Thymus (tissue), 14 donors: ENCODE measurements around the gene MAGEA12. TPM values are rescaled to one million over a fixed set of nuclear protein-coding genes. Genes with fewer than 3 reads are reported as not detected.
"Not testable (repeated sequence)": the region's sequence is repeated elsewhere in the genome, so short reads cannot be mapped to it uniquely, and the experiment has no call there.

Experiments used
- DNase-seq, 9 donors: peaks; one replicate each; pipeline ENCODE4 v3.0.0-alpha.2; 2013; ENCODE audit warnings: low spot score in 9 of 9, low read depth in 6 of 9, missing footprints in 1 of 9
- H3K27ac ChIP-seq, 2 donors: one replicate each; pipeline ENCODE4 v1.5.1; 2013; ENCODE audit warnings: control low read depth in 1 of 2, low read depth in 1 of 2, low read length in 1 of 2, mild to moderate bottlenecking in 1 of 2, moderate library complexity in 1 of 2
- H3K27me3 ChIP-seq, 2 donors: one replicate each; pipeline ENCODE4 v1.5.1; 2013; ENCODE audit warnings: low read length in 1 of 2; ENCODE audit not compliant: control insufficient read depth in 2 of 2, insufficient read depth in 1 of 2
- H3K36me3 ChIP-seq, 2 donors: one replicate each; pipeline ENCODE4 v1.5.1; 2013; ENCODE audit warnings: low read length in 1 of 2, mild to moderate bottlenecking in 1 of 2, moderate library complexity in 1 of 2; ENCODE audit not compliant: control insufficient read depth in 2 of 2, insufficient read depth in 2 of 2
- H3K4me1 ChIP-seq, 2 donors: one replicate each; pipeline ENCODE4 v1.5.1; 2013; ENCODE audit warnings: low read length in 2 of 2; ENCODE audit not compliant: control insufficient read depth in 2 of 2, insufficient read depth in 2 of 2
- H3K4me3 ChIP-seq, 2 donors: one replicate each; pipeline ENCODE4 v1.5.1; 2013; ENCODE audit warnings: low read length in 2 of 2, control low read depth in 1 of 2, mild to moderate bottlenecking in 1 of 2
- H3K9me3 ChIP-seq, 2 donors: one replicate each; pipeline ENCODE4 v1.5.1; 2013; ENCODE audit warnings: low read length in 1 of 2, mild to moderate bottlenecking in 1 of 2; ENCODE audit not compliant: control insufficient read depth in 2 of 2, insufficient read depth in 1 of 2
- WGBS: extraction: QIAGEN DNeasy Blood & Tissue Kit; methylation state at CpG from one replicate; pipeline ENCODE4 v1.1.7; 2013; 5-methylcytosine and 5-hydroxymethylcytosine counted together
- long read RNA-seq, 10 donors: transcript quantifications; one replicate each; lab custom pipeline, GENCODE V29; 2026
- polyA plus RNA-seq: library from polyadenylated mRNA; stranded (reverse); fragments of 200-250 nt; gene quantifications from one replicate; pipeline ENCODE4 v1.2.3, GENCODE V29; 2013
- total RNA-seq: library from RNA; stranded (reverse); fragments of 120-200 nt; gene quantifications from one replicate; pipeline ENCODE4 v1.2.4, GENCODE V29; 2013
- donor health status: healthy.

The MAGEA12 gene
- total RNA-seq = not detected
- polyA plus RNA-seq = 0.05 TPM
- long read RNA-seq, donor 1 = 0 reads
- long read RNA-seq, donor 2 = 0 reads
- long read RNA-seq, donor 3 = 0 reads
- long read RNA-seq, donor 4 = 0 reads
- long read RNA-seq, donor 5 = 0 reads
- long read RNA-seq, donor 6 = 0 reads
- long read RNA-seq, donor 7 = 0 reads
- long read RNA-seq, donor 8 = 0 reads
- long read RNA-seq, donor 9 = 0 reads
- long read RNA-seq, donor 10 = 0 reads

DNA sequence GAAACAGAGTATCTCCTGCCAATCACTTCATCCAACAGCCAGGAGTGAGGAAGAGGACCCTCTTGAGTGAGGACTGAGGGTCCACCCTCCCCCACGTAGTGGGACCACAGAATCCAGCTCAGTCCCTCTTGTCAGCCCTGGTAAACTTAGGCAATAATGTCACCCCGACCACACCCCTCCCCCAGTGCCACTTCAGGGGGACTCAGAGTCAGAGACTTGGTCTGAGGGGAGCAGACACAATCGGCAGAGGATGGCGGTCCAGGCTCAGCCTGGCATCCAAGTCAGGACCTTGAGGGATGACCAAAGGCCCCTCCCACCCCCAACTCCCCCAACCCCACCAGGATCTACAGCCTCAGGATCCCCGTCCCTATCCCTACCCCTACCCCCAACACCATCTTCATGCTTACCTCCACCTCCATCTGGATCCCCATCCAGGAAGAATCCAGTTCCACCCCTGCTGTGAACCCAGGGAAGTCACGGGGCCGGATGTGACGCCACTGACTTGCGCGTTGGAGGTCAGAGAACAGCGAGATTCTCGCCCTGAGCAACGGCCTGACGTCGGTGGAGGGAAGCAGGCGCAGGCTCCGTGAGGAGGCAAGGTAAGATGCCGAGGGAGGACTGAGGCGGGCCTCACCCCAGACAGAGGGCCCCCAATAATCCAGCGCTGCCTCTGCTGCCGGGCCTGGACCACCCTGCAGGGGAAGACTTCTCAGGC is at the start of gene MAGEA12, which contains the start of gene CSAG1:
Gene MAGEA12, plus strand, starts transcription at position 497 of the 715 bp plus-strand sequence. CDS start 2,405 bp downstream, outside the sequence.
Gene CSAG1, minus strand, starts transcription at position 461 of the 715 bp plus-strand sequence. CDS start 1,261 bp downstream, outside the sequence.
- WGBS = 96% methylated on average over 19 of the region's 21 CpGs
- no peaks in the 10 kb centered on the region for H3K9me3 ChIP-seq
- no peaks in the 10 kb centered on the region for H3K36me3 ChIP-seq
- H3K27ac ChIP-seq = no peak within 1 kb of the TSS
- DNase-seq = no peak
- H3K4me1 ChIP-seq = no peaks in the 10 kb centered on the region
- H3K27me3 ChIP-seq = no peaks in the 10 kb centered on the region
- H3K4me3 ChIP-seq = no peak within 1 kb of the TSS

- H3K27me3 ChIP-seq, H3K4me1 ChIP-seq, DNase-seq, H3K4me3 ChIP-seq, H3K27ac ChIP-seq, H3K36me3 ChIP-seq, H3K9me3 ChIP-seq: not testable (repeated sequence)
- WGBS = 96% methylated on average over 6 of the region's 34 CpGs
These were observed 35.3 kb upstream of the MAGEA12 start, which contains the start of gene MAGEA3 for GRCh38 chrX:152697952-152698931. MAGEA3 (plus strand) TSS chrX:152698794; CDS start chrX:152700833, 2,039 bp downstream.

- WGBS = 95% methylated on average over 4 of the region's 5 CpGs
- H3K9me3 ChIP-seq, DNase-seq, H3K36me3 ChIP-seq, H3K27me3 ChIP-seq, H3K4me1 ChIP-seq, H3K27ac ChIP-seq, H3K4me3 ChIP-seq: not testable (repeated sequence)
These were observed 33.2 kb upstream of the MAGEA12 start for GRCh38 chrX:152700390-152700789.

- not testable (repeated sequence) for H3K36me3 ChIP-seq, H3K4me1 ChIP-seq, H3K4me3 ChIP-seq, H3K27me3 ChIP-seq, H3K9me3 ChIP-seq, H3K27ac ChIP-seq, DNase-seq
- WGBS = 91% methylated on average over 3 of the region's 7 CpGs
These were observed 27.1 kb upstream of the MAGEA12 start for GRCh38 chrX:152706500-152706899.

DNA sequence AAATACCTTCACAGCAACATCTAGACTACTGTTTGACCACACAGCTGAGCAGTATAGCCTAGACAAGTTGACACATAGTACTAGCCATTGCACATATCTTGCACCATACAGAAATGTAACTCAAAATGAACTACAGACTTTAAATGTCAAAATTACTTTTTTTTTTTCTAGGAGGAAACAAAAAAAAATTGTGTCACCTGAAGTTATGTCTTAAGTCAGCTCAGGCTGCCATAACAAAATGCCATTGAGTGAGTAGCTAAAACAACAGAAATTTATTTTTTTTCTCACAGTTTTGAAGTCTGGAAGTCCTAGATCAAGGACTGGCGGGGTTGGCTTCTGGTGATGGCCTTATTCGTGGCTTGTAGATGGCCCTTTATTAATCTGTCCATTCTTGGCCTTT is 24.4 kb upstream of the MAGEA12 start, which contains the start of gene CSAG2:
Gene CSAG2, minus strand, starts transcription at position 101 of the 400 bp plus-strand sequence. CDS start 161 bp downstream, outside the sequence.
- no CpG with 5 or more reads among the region's 2 CpGs for WGBS
- not testable (repeated sequence) for H3K36me3 ChIP-seq, H3K9me3 ChIP-seq, DNase-seq, H3K27ac ChIP-seq, H3K4me3 ChIP-seq, H3K4me1 ChIP-seq, H3K27me3 ChIP-seq

GRCh38 chrX:152713195-152713594 is 20.4 kb upstream of the MAGEA12 start:
- no CpG with 5 or more reads among the region's 5 CpGs for WGBS
- H3K4me3 ChIP-seq, H3K9me3 ChIP-seq, H3K27ac ChIP-seq, DNase-seq, H3K4me1 ChIP-seq, H3K27me3 ChIP-seq, H3K36me3 ChIP-seq: not testable (repeated sequence)

- H3K27me3 ChIP-seq, H3K27ac ChIP-seq, DNase-seq, H3K4me3 ChIP-seq, H3K36me3 ChIP-seq, H3K9me3 ChIP-seq, H3K4me1 ChIP-seq: not testable (repeated sequence)
- no CpG with 5 or more reads among the region's 35 CpGs for WGBS
These were observed 19.5 kb upstream of the MAGEA12 start, which contains the start of gene MAGEA2B for GRCh38 chrX:152713815-152714787. MAGEA2B (plus strand) TSS chrX:152714628; CDS start chrX:152717107, 2,479 bp downstream.

- WGBS = 83% methylated on average over 7 of the region's 7 CpGs
- H3K27me3 ChIP-seq = no peaks in the 10 kb centered on the region
- DNase-seq = no peak
- H3K36me3 ChIP-seq = no peaks in the 10 kb centered on the region
- no peak overlapping the region for H3K4me3 ChIP-seq
- H3K9me3 ChIP-seq = no peaks in the 10 kb centered on the region
- H3K27ac ChIP-seq = no peak overlapping the region
- no peaks in the 10 kb centered on the region for H3K4me1 ChIP-seq
These were observed 8.1 kb upstream of the MAGEA12 start for GRCh38 chrX:152725409-152725808.
